Hematopoietic multipotent progenitor cell treated with erythropoietin and hydrocortisone succinate and interleukin-3 and kit ligand, for 8 days (in vitro differentiated cells): ENCODE data around the gene PRKCQ.

Experiments
- DNase-seq: peaks from one replicate; pipeline ENCODE4 v3.0.0-alpha.2; 2015

PRKCQ gene

DNA sequence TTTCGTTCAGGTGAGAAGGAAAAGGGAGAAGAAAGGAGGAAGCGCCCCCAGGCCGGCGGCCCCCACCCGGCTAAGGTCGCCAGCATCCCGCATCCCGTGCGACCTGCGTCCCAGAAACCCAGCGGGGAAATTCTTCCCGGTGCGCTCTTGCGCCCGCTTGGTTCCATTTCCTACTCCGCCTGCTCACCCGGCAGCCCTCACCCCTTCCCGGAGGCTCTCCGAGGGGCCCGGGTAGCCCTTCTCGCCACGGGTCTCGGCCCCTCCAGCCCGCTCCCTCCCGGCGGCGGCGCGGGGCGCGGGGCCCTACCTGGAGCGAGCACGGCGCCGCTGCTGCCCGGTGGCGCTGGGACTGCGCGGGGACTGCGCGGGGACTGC lies at the start of gene PRKCQ:
Gene PRKCQ (minus strand): TSS at position 373 of the 375 bp plus-strand sequence. CDS start 65,141 bp downstream, outside the sequence.
- no peak for DNase-seq

- DNase-seq = no peak
Measured at GRCh38 chr10:6625428-6625827, 45.4 kb upstream of the PRKCQ start.

DNA sequence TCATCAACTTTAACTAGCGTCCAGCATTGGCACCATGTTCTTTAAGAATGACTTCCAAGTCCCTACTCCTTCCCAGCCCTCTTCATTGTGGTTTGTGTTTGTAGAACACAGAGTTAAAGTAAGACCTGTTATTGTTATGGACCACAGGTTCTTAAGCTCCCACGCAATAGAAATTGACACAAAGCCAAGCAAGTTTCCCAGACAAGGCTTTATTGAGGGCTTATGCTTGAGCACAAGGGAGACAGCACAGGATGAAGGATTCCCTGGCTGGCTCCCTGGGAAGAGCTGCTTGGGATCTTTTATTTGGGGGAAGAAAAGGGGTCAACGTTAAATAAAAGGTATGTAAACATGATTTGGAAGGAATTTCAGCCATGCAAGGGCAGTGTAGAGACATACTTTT lies 44.3 kb upstream of the PRKCQ start:
- no peak for DNase-seq

DNA sequence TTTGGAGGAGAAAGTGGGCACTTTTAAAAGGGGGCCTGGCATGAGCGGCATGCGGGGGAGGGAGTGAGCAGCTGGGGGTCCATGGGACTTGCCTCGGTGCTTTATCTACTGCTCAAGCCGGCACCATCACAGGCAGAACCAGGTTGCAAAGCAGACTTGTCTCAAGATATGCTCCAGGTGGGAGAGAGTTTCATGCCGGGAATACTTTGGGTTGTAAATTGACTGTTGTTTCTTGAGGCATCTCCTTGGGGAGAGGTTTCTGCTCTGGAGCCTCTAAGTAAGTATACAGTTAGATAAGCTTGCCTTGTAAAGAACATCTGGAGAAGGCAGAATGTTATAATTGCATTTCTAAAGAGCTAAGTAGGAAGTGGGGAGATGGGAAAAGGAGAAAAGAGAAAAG lies 42.8 kb upstream of the PRKCQ start:
- DNase-seq = no peak

GRCh38 chr10:6621536-6621935 lies 41.5 kb upstream of the PRKCQ start:
- DNase-seq = no peak

- DNase-seq = no peak
Measured at GRCh38 chr10:6619660-6620059, 39.6 kb upstream of the PRKCQ start.

GRCh38 chr10:6618340-6618739 lies 38.3 kb upstream of the PRKCQ start:
- no peak for DNase-seq

- DNase-seq = no peak
Measured at GRCh38 chr10:6617309-6618076, 37.4 kb upstream of the PRKCQ start.

- no peak for DNase-seq
Measured at GRCh38 chr10:6615971-6616370, 35.9 kb upstream of the PRKCQ start.

- peak; percentile 35 for DNase-seq
Measured at GRCh38 chr10:6612371-6612770, 32.3 kb upstream of the PRKCQ start.

DNA sequence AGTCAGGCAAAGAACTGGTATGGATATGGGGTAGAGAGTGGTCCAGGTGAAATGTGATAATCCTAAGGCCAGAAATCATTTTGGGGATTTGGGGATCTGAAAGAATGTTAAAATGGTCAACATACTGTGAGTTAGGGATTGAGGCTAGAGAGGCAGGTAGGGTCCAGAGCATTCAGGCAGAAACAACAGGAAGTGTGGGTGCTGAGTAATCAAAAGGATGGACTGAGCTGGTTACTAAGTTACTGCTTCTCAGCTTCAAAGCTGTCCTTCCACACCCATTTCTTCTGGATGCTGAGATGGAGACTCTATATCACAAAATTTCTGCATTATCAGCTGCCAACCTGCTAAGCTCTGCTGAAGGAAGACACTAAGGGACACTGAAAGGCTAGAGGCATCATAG lies 30.6 kb upstream of the PRKCQ start:
- no peak for DNase-seq

GRCh38 chr10:6609625-6610024 lies 29.5 kb upstream of the PRKCQ start:
- DNase-seq = no peak

GRCh38 chr10:6607778-6608177 lies 27.7 kb upstream of the PRKCQ start:
- no peak for DNase-seq

DNA sequence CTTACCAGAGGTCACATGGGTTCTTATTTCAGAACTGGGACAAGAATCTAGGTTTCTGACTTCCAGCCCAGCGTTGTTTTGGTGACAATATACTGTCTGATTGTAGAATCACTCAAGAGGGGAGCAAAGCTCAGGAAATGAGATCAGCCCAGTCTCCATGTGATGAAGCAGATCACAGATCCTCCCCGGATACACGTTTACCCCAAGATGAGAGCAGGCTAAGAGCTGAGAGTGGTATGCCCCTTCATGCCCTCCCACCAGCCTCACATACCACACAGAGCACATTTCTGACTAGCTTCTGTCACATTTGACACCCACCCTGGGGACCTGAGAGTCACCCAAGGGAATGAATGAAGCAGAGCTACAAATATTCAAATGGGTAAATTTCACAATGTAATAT lies 27.1 kb upstream of the PRKCQ start:
- no peak for DNase-seq

DNA sequence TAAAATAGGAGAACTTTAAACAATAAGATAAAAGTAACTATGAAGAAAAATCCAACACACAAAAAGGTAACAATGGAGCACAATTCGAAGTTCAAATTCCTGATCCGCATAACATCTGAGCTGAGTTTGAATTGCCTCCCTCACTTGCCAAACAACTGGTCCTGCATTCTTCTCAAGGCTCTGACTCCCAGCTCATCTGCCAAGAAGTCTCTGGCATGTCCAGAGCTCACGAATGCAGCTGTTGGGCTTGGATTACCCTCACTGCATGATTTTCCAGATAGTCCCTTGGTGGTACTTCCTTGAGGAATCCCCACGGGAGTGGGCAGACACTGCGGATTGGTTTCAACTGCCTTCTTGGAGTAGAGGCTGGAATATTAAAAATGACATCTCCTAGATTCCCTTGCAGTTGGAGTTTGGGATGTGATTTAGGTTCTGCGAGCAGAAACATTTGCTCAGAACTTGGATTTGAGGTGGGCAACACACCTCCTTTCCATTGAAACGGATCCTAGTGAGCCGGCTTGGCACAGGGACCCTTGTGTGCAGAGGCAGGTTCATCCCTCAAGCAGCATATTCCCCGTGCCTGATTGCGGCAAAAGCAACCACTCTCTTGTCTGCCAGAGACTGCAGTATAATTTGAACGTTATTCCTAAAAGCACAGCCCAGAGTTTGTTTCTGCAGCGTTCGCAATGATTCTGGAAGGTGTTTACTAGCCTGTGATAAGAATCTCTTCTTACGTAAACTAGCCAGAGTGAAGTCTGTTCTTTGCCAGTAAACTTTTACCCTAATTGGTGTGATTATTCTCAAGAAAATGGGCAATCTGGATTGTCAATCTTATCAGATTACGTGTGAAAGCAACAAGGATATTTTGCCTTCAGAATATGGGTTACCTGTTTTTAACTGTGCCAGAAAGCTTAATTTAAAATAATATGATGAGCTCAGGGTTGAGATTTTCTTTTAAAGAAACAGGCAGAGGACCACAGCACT lies 23.4 kb upstream of the PRKCQ start:
- DNase-seq = no peak

DNA sequence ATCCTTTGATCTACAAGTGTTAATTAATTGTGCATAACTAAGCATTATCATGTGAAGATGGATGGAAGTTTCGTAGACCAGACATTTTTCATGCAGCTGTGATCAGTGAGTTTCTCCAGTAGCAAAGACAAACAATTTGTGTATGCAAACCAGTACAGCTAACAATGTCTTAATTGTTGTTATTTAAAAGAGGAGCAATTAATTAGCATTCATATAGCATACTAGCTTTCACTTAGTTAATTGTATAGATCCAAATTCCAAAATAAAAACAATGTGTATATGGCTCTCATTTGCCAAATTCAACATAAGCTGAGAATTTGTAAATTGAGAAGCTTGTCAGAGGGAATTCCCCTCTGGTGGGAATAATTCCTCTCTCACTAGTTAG lies 22.6 kb upstream of the PRKCQ start:
- no peak for DNase-seq

GRCh38 chr10:6602026-6602699 lies 22.1 kb upstream of the PRKCQ start:
- no peak for DNase-seq

- DNase-seq = no peak
Measured at GRCh38 chr10:6601246-6601805, 21.2 kb upstream of the PRKCQ start.

DNA sequence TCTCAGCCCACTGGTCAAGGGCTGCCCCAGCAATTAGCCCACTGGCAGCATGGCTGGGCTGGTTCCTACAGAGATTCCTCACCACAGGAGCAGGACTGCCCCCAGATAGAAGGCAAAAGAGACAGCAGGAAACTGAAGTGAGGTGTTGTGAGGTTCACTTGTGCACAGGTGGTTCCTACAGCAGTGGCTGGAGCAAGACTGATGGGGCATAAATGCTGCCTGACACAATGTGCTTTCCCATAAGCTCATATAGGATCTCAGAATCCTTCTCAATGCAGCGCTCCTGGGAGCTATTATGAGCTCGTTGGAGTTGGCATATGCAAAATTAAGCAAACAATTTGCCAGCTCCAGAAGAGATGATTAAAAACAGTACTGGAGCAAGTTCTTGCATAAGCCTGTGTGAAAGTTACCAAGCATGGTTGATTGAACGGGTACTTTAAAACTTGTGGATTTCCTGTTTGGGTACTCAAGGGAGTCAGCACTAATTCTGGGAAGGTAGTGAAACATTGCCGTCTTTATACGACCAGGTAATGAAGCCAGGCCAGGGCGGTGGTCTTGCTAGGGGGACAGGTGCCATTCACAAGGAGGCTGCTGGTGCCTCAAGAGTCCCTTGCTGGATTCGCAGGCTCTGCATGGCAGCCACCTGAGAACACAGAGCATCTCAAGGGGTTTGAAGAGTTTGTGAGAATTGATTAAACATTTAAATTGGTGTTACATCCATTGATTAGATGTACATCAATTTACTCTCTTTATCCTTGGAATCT lies 20.3 kb upstream of the PRKCQ start:
- DNase-seq = no peak

GRCh38 chr10:6598679-6599078 lies 18.6 kb upstream of the PRKCQ start:
- no peak for DNase-seq

GRCh38 chr10:6597478-6597877 lies 17.4 kb upstream of the PRKCQ start:
- no peak for DNase-seq

- no peak for DNase-seq
Measured at GRCh38 chr10:6595499-6595898, 15.4 kb upstream of the PRKCQ start.
